ENCODE data around the gene MT1M.

- TF ChIP-seq RAD21 (IDR thresholded peaks at IDR 0.05; ENCODE audit: low read depth) (no peak), CTCF (IDR thresholded peaks at IDR 0.05 in 2 of 3, conservative IDR thresholded peaks at IDR 0.05 in 1 of 3; ENCODE audit: borderline replicate concordance in 1 of 3, insufficient read depth in 1 of 3, low read depth in 2 of 3, low read length in 2 of 3) (no peak; a peak in 1 of 6 replicates), ZNF274 (IDR thresholded peaks at IDR 0.05; ENCODE audit: low read depth, low read length) (no peak), CEBPB (IDR thresholded peaks at IDR 0.05; ENCODE audit: low read depth) (no peak), ATF3 (IDR thresholded peaks at IDR 0.05) (no peak), POLR2AphosphoS5 (IDR thresholded peaks at IDR 0.05; ENCODE audit: low read depth, low read length) (peak; percentile 83; the same call in 1 of the 2 replicates)
Measured at GRCh38 chr16:56609463-56609921, 23.0 kb upstream of the MT1M start.
